HEK293 (cell line): ENCODE data around the gene GRB10.

Source experiments
- CTCF ChIA-PET: fragments of 350-600 bp; formaldehyde crosslinking; extraction: SDS; loops from one replicate; lab custom pipeline; 2021; ENCODE audit warnings: antibody characterized with exemption; lab: Yijun Ruan, JAX
- POLR2A ChIA-PET: fragments of 300-600 bp; formaldehyde crosslinking; extraction: SDS; loops from one replicate; lab custom pipeline; 2020; ENCODE audit warnings: antibody characterized with exemption, inconsistent platforms; lab: Yijun Ruan, JAX
- H3K27ac ChIP-seq: fragments of 200-500 bp; sonication (Bioruptor generic); 2 replicates; pipeline ENCODE4 v1.5.1; 2014; ENCODE audit warnings: low read depth, low read length, control low read depth, inconsistent platforms; ENCODE audit errors: extremely low read depth
- H3K36me3 ChIP-seq, 2 experiments: fragments of 200-500 bp in 1 of 2; sonication (Bioruptor generic) in 1 of 2; 1 replicate in 1 of 2; 2 replicates in 1 of 2; pipeline ENCODE4 v1.5.1; 2014 to 2017; ENCODE audit warnings: inconsistent platforms in 2 of 2, low read length in 2 of 2; ENCODE audit not compliant: control insufficient read depth in 2 of 2, insufficient read depth in 1 of 2
- H3K4me1 ChIP-seq: fragments of 200-500 bp; sonication (Bioruptor generic); 2 replicates; pipeline ENCODE4 v1.5.1; 2014; ENCODE audit warnings: mild to moderate bottlenecking, low read length, inconsistent platforms; ENCODE audit not compliant: control insufficient read depth, insufficient read depth
- H3K4me3 ChIP-seq: 2 replicates; pipeline ENCODE4 v1.5.1; 2011; ENCODE audit warnings: low read depth, mild to moderate bottlenecking, control low read depth, low read length, moderate library complexity
- H3K9me3 ChIP-seq: fragments of 200-500 bp; sonication (Bioruptor generic); 2 replicates; pipeline ENCODE4 v1.5.1; 2014; ENCODE audit warnings: low read depth, low read length, inconsistent platforms; ENCODE audit not compliant: control insufficient read depth, insufficient read depth
- BCL11A ChIP-seq: fragments of 450-650 bp; formaldehyde crosslinking; IDR thresholded peaks from 2 replicates; pipeline ENCODE4 v1.5.1; 2016; ENCODE audit warnings: low read depth, missing biosample characterization, missing genetic modification characterization
- CTCF ChIP-seq: fragments of 450-650 bp; formaldehyde crosslinking; IDR thresholded peaks from 2 replicates; pipeline ENCODE4 v1.5.1; 2016; ENCODE audit warnings: missing biosample characterization, missing genetic modification characterization
- GLIS1 ChIP-seq: fragments of 450-650 bp; formaldehyde crosslinking; IDR thresholded peaks from 2 replicates; pipeline ENCODE4 v1.5.1; 2016; ENCODE audit warnings: missing biosample characterization, missing genetic modification characterization
- HOXC10 ChIP-seq: sonication (generic); formaldehyde crosslinking; IDR thresholded peaks from 2 replicates; pipeline ENCODE4 v1.8.1; 2023; ENCODE audit warnings: mild to moderate bottlenecking, missing genetic modification reagents
- KLF10 ChIP-seq: fragments of 450-650 bp; IDR thresholded peaks from 2 replicates; pipeline ENCODE4 v1.5.1; 2018; ENCODE audit warnings: missing biosample characterization, mild to moderate bottlenecking, missing genetic modification characterization
- MYNN ChIP-seq: fragments of 450-650 bp; formaldehyde crosslinking; IDR thresholded peaks from 2 replicates; pipeline ENCODE4 v1.5.1; 2016; ENCODE audit warnings: missing biosample characterization, missing genetic modification characterization, borderline replicate concordance
- PRDM1 ChIP-seq: fragments of 450-650 bp; formaldehyde crosslinking; IDR thresholded peaks from 2 replicates; pipeline ENCODE4; 2016; ENCODE audit warnings: missing biosample characterization, missing genetic modification characterization
- SCRT2 ChIP-seq: fragments of 450-650 bp; formaldehyde crosslinking; IDR thresholded peaks from 2 replicates; pipeline ENCODE4 v1.5.1; 2016; ENCODE audit warnings: missing biosample characterization, missing genetic modification characterization
- TRIM28 ChIP-seq: IDR thresholded peaks from 2 replicates; pipeline ENCODE4 v1.6.1; 2011; ENCODE audit warnings: low read length, control low read depth, borderline replicate concordance
- YY1 ChIP-seq: fragments of 450-650 bp; formaldehyde crosslinking; IDR thresholded peaks from 2 replicates; pipeline ENCODE4 v1.5.1; 2018; ENCODE audit warnings: missing biosample characterization, missing genetic modification characterization
- ZBTB8A ChIP-seq: fragments of 450-650 bp; formaldehyde crosslinking; IDR thresholded peaks from 2 replicates; pipeline ENCODE4 v1.5.1; 2016; ENCODE audit warnings: missing biosample characterization, missing genetic modification characterization
- ZEB2 ChIP-seq: fragments of 450-650 bp; formaldehyde crosslinking; IDR thresholded peaks from 2 replicates; pipeline ENCODE4 v1.5.1; 2016; ENCODE audit warnings: missing biosample characterization, missing genetic modification characterization
- ZNF10 ChIP-seq: fragments of 450-650 bp; formaldehyde crosslinking; IDR thresholded peaks from 2 replicates; pipeline ENCODE4 v1.5.1; 2017; ENCODE audit warnings: missing biosample characterization, missing genetic modification characterization
- ZNF133 ChIP-seq: fragments of 450-650 bp; formaldehyde crosslinking; IDR thresholded peaks from 2 replicates; pipeline ENCODE4 v1.5.1; 2016; ENCODE audit warnings: missing biosample characterization, missing genetic modification characterization
- ZNF175 ChIP-seq: fragments of 450-650 bp; formaldehyde crosslinking; IDR thresholded peaks from 2 replicates; pipeline ENCODE4 v1.5.1; 2016; ENCODE audit warnings: missing biosample characterization, missing genetic modification characterization
- ZNF214 ChIP-seq: fragments of 450-650 bp; formaldehyde crosslinking; IDR thresholded peaks from 2 replicates; pipeline ENCODE4 v1.5.1; 2017; ENCODE audit warnings: missing biosample characterization, mild to moderate bottlenecking, missing genetic modification characterization, borderline replicate concordance
- ZNF26 ChIP-seq: fragments of 450-650 bp; formaldehyde crosslinking; IDR thresholded peaks from 2 replicates; pipeline ENCODE4 v1.5.1; 2016; ENCODE audit warnings: missing biosample characterization, missing genetic modification characterization
- ZNF266 ChIP-seq: fragments of 450-650 bp; formaldehyde crosslinking; IDR thresholded peaks from 2 replicates; pipeline ENCODE4 v1.5.1; 2016; ENCODE audit warnings: missing biosample characterization, missing genetic modification characterization, low read depth
- ZNF426 ChIP-seq: fragments of 450-650 bp; formaldehyde crosslinking; IDR thresholded peaks from 2 replicates; pipeline ENCODE4 v1.5.1; 2017; ENCODE audit warnings: missing biosample characterization, missing genetic modification characterization, mild to moderate bottlenecking, inconsistent platforms, moderate library complexity
- ZNF561 ChIP-seq: fragments of 450-650 bp; IDR thresholded peaks from 2 replicates; pipeline ENCODE4 v1.5.1; 2018; ENCODE audit warnings: missing biosample characterization, missing genetic modification characterization, borderline replicate concordance
- ZNF580 ChIP-seq: fragments of 450-650 bp; formaldehyde crosslinking; IDR thresholded peaks from 2 replicates; pipeline ENCODE4 v1.5.1; 2016; ENCODE audit warnings: missing biosample characterization, missing genetic modification characterization
- ZNF629 ChIP-seq: fragments of 450-650 bp; formaldehyde crosslinking; IDR thresholded peaks from 2 replicates; pipeline ENCODE4 v1.5.1; 2017; ENCODE audit warnings: missing biosample characterization, missing genetic modification characterization
- ZNF664 ChIP-seq: fragments of 450-650 bp; formaldehyde crosslinking; IDR thresholded peaks from 2 replicates; pipeline ENCODE4 v1.5.1; 2016; ENCODE audit warnings: missing biosample characterization, missing genetic modification characterization
- ZNF692 ChIP-seq: fragments of 450-650 bp; formaldehyde crosslinking; IDR thresholded peaks from 2 replicates; pipeline ENCODE4 v1.5.1; 2016; ENCODE audit warnings: missing biosample characterization, missing genetic modification characterization
- ZNF768 ChIP-seq: fragments of 450-650 bp; formaldehyde crosslinking; IDR thresholded peaks from 2 replicates; pipeline ENCODE4 v1.5.1; 2018; ENCODE audit warnings: missing biosample characterization, mild to moderate bottlenecking, missing genetic modification characterization
- ZNF830 ChIP-seq: fragments of 450-650 bp; IDR thresholded peaks from 2 replicates; pipeline ENCODE4 v1.5.0; 2018; ENCODE audit warnings: missing biosample characterization, missing genetic modification characterization, low read depth, mild to moderate bottlenecking, moderate library complexity
- TF ChIP-seq, protein P1 (sequence below): fragments of 450-650 bp; formaldehyde crosslinking; IDR thresholded peaks from 2 replicates; pipeline ENCODE4 v1.5.1; 2016; ENCODE audit warnings: missing biosample characterization, missing genetic modification characterization
- TF ChIP-seq, protein P2 (sequence below): sonication (generic); formaldehyde crosslinking; IDR thresholded peaks from 2 replicates; pipeline ENCODE4 v1.8.1; 2022; ENCODE audit warnings: mild to moderate bottlenecking, moderate library complexity, missing genetic modification reagents

GRB10 gene

DNA sequence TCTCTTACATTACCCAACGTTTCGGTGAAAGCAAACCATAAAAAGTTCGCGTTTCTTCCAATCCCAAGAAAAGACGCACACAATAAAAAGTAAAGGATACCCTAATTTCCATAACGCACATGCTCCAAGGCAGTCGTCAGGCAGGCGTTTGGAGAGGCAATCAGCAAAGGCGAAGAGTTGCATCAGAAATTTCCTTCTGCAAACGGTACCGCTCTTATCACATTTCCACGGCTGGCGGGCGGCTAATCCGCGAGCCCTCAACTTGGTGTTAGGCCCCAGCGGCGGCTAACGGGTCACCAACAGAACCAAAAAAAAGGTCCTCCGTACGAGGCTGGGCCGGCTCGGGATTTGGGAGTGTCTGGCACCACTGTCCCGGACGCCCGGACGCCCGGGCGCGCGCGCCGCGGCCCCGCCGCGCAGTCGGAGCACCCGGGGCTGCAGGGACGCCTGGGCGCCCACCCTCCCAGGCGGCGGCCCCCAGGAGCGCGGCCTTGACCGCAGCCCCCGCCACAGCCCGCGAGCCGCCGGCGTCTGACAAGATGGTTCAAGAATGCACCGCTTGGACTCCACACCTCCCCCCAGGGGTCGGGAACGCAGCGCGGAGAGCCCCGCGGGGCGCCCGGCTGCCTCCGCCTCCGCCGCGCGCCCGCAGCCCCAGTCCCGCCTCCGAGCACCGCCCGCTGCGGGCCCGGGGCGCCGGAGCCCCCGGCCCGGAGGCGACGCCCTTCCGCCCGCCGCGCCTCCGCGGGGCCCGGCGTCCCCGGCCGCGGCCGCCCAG, 9.8 kb upstream of the GRB10 start (continued):
- TF ChIP-seq ZBTB8A (tag by site-specific recombination) = peak; percentile 81
- TF ChIP-seq GLIS1 (tag by site-specific recombination) = peak; percentile 66; the same call in 1 of the 2 replicates
- TF ChIP-seq ZNF664 = no peak
- 0 out of 2 replicates have a peak, but pooled peaks have one; percentile 39 for TF ChIP-seq ZEB2 (tag by site-specific recombination)

DNA sequence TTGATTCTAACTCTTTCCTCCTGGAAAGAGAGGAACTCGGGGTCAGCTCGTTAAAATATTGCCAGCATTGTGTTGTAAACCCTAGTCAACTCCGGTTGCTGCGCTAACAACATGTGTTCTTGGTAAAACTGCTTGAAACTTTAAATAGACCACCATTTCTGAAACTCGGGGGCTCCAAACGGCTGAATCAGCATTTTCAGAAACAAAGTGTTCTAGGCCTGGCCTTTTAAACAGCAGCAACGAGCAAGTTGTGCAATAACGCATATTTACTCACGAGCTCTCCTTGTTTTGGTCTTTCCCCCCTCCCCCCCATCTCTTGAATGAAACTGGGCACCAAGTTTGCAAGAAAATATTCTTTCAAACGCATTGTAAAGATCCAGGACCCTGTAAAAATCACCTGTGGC, 9.2 kb upstream of the GRB10 start:
- Histone ChIP-seq H3K36me3 (no peaks in the 10 kb centered on the region), H3K9me3 (no peaks in the 10 kb centered on the region), H3K4me3 (peak overlapping the region; percentile 69), H3K4me1 (0 out of 2 replicates have a peak, but pooled peaks cover 4% of the 10 kb centered on the region), H3K27ac (peak overlapping the region; percentile 96)
- CTCF ChIA-PET = interaction anchor here (1.1 kb wide), 1 partner anchor 38 kb away, joined by 3 read pairs; no protein-coding TSS in a partner anchor
- POLR2A ChIA-PET = no interaction called here
- TF ChIP-seq ZNF133 (tag by site-specific recombination) (no peak), ZNF580 (tag by site-specific recombination) (no peak), BCL11A (tag by site-specific recombination) (no peak), TRIM28 (0 out of 2 replicates have a peak, but pooled peaks have one; percentile 15), ZNF830 (tag by site-specific recombination) (no peak), SCRT2 (peak; percentile 77), KLF10 (tag by site-specific recombination) (no peak), ZNF426 (tag by site-specific recombination) (0 out of 2 replicates have a peak, but pooled peaks have one; percentile 5), ZNF214 (tag by site-specific recombination) (no peak), ZNF561 (tag by site-specific recombination) (no peak), CTCF (tag by site-specific recombination) (no peak), ZNF768 (tag by site-specific recombination) (no peak), MYNN (tag by site-specific recombination) (no peak), ZNF692 (0 out of 2 replicates have a peak, but pooled peaks have one; percentile 33), HOXC10 (CRISPR knock-in tag) (no peak), ZNF10 (no peak), YY1 (tag by site-specific recombination) (no peak), ZNF629 (tag by site-specific recombination) (no peak), ZNF175 (no peak), ZNF664 (no peak), GLIS1 (tag by site-specific recombination) (no peak), PRDM1 (tag by site-specific recombination) (no peak), ZNF26 (tag by site-specific recombination) (no peak), ZNF266 (tag by site-specific recombination) (no peak)
- TF ChIP-seq, protein P1, sequence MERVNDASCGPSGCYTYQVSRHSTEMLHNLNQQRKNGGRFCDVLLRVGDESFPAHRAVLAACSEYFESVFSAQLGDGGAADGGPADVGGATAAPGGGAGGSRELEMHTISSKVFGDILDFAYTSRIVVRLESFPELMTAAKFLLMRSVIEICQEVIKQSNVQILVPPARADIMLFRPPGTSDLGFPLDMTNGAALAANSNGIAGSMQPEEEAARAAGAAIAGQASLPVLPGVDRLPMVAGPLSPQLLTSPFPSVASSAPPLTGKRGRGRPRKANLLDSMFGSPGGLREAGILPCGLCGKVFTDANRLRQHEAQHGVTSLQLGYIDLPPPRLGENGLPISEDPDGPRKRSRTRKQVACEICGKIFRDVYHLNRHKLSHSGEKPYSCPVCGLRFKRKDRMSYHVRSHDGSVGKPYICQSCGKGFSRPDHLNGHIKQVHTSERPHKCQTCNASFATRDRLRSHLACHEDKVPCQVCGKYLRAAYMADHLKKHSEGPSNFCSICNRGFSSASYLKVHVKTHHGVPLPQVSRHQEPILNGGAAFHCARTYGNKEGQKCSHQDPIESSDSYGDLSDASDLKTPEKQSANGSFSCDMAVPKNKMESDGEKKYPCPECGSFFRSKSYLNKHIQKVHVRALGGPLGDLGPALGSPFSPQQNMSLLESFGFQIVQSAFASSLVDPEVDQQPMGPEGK (tag by site-specific recombination) = no peak
- TF ChIP-seq, protein P2, sequence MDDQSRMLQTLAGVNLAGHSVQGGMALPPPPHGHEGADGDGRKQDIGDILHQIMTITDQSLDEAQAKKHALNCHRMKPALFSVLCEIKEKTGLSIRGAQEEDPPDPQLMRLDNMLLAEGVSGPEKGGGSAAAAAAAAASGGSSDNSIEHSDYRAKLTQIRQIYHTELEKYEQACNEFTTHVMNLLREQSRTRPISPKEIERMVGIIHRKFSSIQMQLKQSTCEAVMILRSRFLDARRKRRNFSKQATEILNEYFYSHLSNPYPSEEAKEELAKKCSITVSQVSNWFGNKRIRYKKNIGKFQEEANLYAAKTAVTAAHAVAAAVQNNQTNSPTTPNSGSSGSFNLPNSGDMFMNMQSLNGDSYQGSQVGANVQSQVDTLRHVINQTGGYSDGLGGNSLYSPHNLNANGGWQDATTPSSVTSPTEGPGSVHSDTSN (CRISPR knock-in tag) = no peak
